Fibroblast of skin of right biceps (primary cell): ENCODE results near the gene ANKRD18B.
A peak's percentile ranks its signal among the peaks of the same experiment; 100 is the strongest.
"Not testable (repeated sequence)": the region's sequence is repeated elsewhere in the genome, so short reads cannot be mapped to it uniquely, and the experiment has no call there.

Experiments
- DNase-seq: peaks from one replicate; pipeline ENCODE4 v3.0.0-alpha.2; 2013

Gene ANKRD18B

GRCh38 chr9:33614001-33614687 lies 90.1 kb downstream of the ANKRD18B start:
- DNase-seq: no peak

- not testable (repeated sequence) for DNase-seq
Observed at GRCh38 chr9:33618370-33618769, 94.3 kb downstream of the ANKRD18B start.

GRCh38 chr9:33619666-33620404 lies 95.8 kb downstream of the ANKRD18B start:
- peak; percentile 92 for DNase-seq

- DNase-seq: peak; percentile 85
Observed at GRCh38 chr9:33620738-33621439, 96.8 kb downstream of the ANKRD18B start.
